Activated T-helper 17 cell treated with anti-CD3 and anti-CD28 coated beads, Interleukin-2, amount 50 U/mL, for 72 hours (primary cell): ENCODE results near the gene BABAM2. TPM values are rescaled to one million over a fixed set of nuclear protein-coding genes. Genes with fewer than 3 reads are reported as not detected.
A peak's percentile ranks its signal among the peaks of the same experiment; 100 is the strongest.

Source experiments
- ATAC-seq: fragments of 150-1000 bp; cut with Tn5 transposase; replicated peaks from 2 replicates; pipeline ENCODE4 v1.10.0; 2021; ENCODE audit warnings: mild to moderate bottlenecking, moderate library complexity
- H3K27ac Mint-ChIP-seq: one replicate; pipeline ENCODE4 v1.8.0; 2022; ENCODE audit warnings: mixed read lengths
- H3K27me3 Mint-ChIP-seq: one replicate; pipeline ENCODE4 v1.8.0; 2022; ENCODE audit warnings: mixed read lengths
- H3K36me3 Mint-ChIP-seq: one replicate; pipeline ENCODE4 v1.8.0; 2022; ENCODE audit warnings: low read depth, mild to moderate bottlenecking, mixed read lengths
- H3K4me1 Mint-ChIP-seq: one replicate; pipeline ENCODE4 v1.8.0; 2022; ENCODE audit warnings: mixed read lengths
- H3K4me3 Mint-ChIP-seq: one replicate; pipeline ENCODE4 v1.8.0; 2022; ENCODE audit warnings: mild to moderate bottlenecking, mixed read lengths
- H3K9me3 Mint-ChIP-seq: one replicate; pipeline ENCODE4 v1.8.0; 2022; ENCODE audit warnings: mixed read lengths
- total RNA-seq, 2 donors: library from RNA; stranded (reverse); gene quantifications; one replicate each; pipeline ENCODE4 v1.2.3, GENCODE V29; 2022

Gene BABAM2
- total RNA-seq, 2 donors from 2014 or later, result 87.0 to 88.6 TPM

GRCh38 chr2:28271919-28272250 is 381.4 kb downstream of the BABAM2 start:
- no peaks in the 10 kb centered on the region for H3K27me3 Mint-ChIP-seq
- H3K4me3 Mint-ChIP-seq, result peak overlapping the region; percentile 34
- peaks cover 20% of the 10 kb centered on the region for H3K36me3 Mint-ChIP-seq
- peaks cover 27% of the 10 kb centered on the region for H3K4me1 Mint-ChIP-seq
- no peak for ATAC-seq
- H3K27ac Mint-ChIP-seq, result peak overlapping the region; percentile 11
- no peaks in the 10 kb centered on the region for H3K9me3 Mint-ChIP-seq

GRCh38 chr2:28273751-28274150 is 383.2 kb downstream of the BABAM2 start:
- H3K27ac Mint-ChIP-seq, result no peak overlapping the region
- H3K27me3 Mint-ChIP-seq, result no peaks in the 10 kb centered on the region
- no peaks in the 10 kb centered on the region for H3K9me3 Mint-ChIP-seq
- H3K4me3 Mint-ChIP-seq, result peak overlapping the region; percentile 54
- H3K36me3 Mint-ChIP-seq, result peaks cover 23% of the 10 kb centered on the region
- peaks cover 31% of the 10 kb centered on the region for H3K4me1 Mint-ChIP-seq
- peak; percentile 70 for ATAC-seq

GRCh38 chr2:28274911-28275685 is 384.6 kb downstream of the BABAM2 start:
- Mint-ChIP-seq H3K27me3 (no peaks in the 10 kb centered on the region), H3K36me3 (peaks cover 25% of the 10 kb centered on the region), H3K27ac (no peak overlapping the region), H3K9me3 (no peaks in the 10 kb centered on the region), H3K4me3 (peak overlapping the region; percentile 54), H3K4me1 (peaks cover 31% of the 10 kb centered on the region)
- ATAC-seq, result peak; percentile 20

GRCh38 chr2:28276076-28276618 is 385.6 kb downstream of the BABAM2 start:
- peak overlapping the region; percentile 54 for H3K4me3 Mint-ChIP-seq
- no peaks in the 10 kb centered on the region for H3K9me3 Mint-ChIP-seq
- peaks cover 25% of the 10 kb centered on the region for H3K36me3 Mint-ChIP-seq
- peak; percentile 90 for ATAC-seq
- H3K4me1 Mint-ChIP-seq, result peaks cover 25% of the 10 kb centered on the region
- no peaks in the 10 kb centered on the region for H3K27me3 Mint-ChIP-seq
- H3K27ac Mint-ChIP-seq, result peak overlapping the region; percentile 60

- Mint-ChIP-seq H3K9me3 (no peaks in the 10 kb centered on the region), H3K27ac (peak overlapping the region; percentile 60), H3K27me3 (no peaks in the 10 kb centered on the region), H3K36me3 (peaks cover 22% of the 10 kb centered on the region), H3K4me3 (peak overlapping the region; percentile 54), H3K4me1 (peaks cover 24% of the 10 kb centered on the region)
- no peak for ATAC-seq
These were observed 386.3 kb downstream of the BABAM2 start for GRCh38 chr2:28276807-28277206.

GRCh38 chr2:28277466-28277865 is 386.9 kb downstream of the BABAM2 start:
- Mint-ChIP-seq H3K4me3 (no peak overlapping the region), H3K36me3 (peaks cover 20% of the 10 kb centered on the region), H3K27me3 (no peaks in the 10 kb centered on the region), H3K4me1 (peaks cover 23% of the 10 kb centered on the region), H3K9me3 (no peaks in the 10 kb centered on the region), H3K27ac (no peak overlapping the region)
- no peak for ATAC-seq

- Mint-ChIP-seq H3K27me3 (no peaks in the 10 kb centered on the region), H3K4me3 (no peak overlapping the region), H3K36me3 (peaks cover 20% of the 10 kb centered on the region), H3K4me1 (peaks cover 17% of the 10 kb centered on the region), H3K27ac (no peak overlapping the region), H3K9me3 (no peaks in the 10 kb centered on the region)
- ATAC-seq, result no peak
These were observed 388.8 kb downstream of the BABAM2 start for GRCh38 chr2:28279371-28279770.

- Mint-ChIP-seq H3K27ac (no peak overlapping the region), H3K4me3 (no peak overlapping the region), H3K9me3 (no peaks in the 10 kb centered on the region), H3K27me3 (no peaks in the 10 kb centered on the region), H3K36me3 (peaks cover 20% of the 10 kb centered on the region), H3K4me1 (peaks cover 12% of the 10 kb centered on the region)
- ATAC-seq, result no peak
These were observed 390.1 kb downstream of the BABAM2 start for GRCh38 chr2:28280619-28281018.

- Mint-ChIP-seq H3K4me1 (peaks cover 9% of the 10 kb centered on the region), H3K9me3 (no peaks in the 10 kb centered on the region), H3K36me3 (peaks cover 11% of the 10 kb centered on the region), H3K4me3 (no peak overlapping the region), H3K27ac (peak overlapping the region; percentile 21), H3K27me3 (no peaks in the 10 kb centered on the region)
- no peak for ATAC-seq
These were observed 391.2 kb downstream of the BABAM2 start for GRCh38 chr2:28281739-28282138.

GRCh38 chr2:28282248-28282647 is 391.7 kb downstream of the BABAM2 start:
- peak overlapping the region; percentile 21 for H3K27ac Mint-ChIP-seq
- H3K9me3 Mint-ChIP-seq, result no peaks in the 10 kb centered on the region
- peaks cover 10% of the 10 kb centered on the region for H3K36me3 Mint-ChIP-seq
- no peak overlapping the region for H3K4me3 Mint-ChIP-seq
- no peak for ATAC-seq
- peaks cover 9% of the 10 kb centered on the region for H3K4me1 Mint-ChIP-seq
- no peaks in the 10 kb centered on the region for H3K27me3 Mint-ChIP-seq

GRCh38 chr2:28282861-28283646 is 392.5 kb downstream of the BABAM2 start:
- no peak overlapping the region for H3K27ac Mint-ChIP-seq
- H3K27me3 Mint-ChIP-seq, result no peaks in the 10 kb centered on the region
- no peaks in the 10 kb centered on the region for H3K9me3 Mint-ChIP-seq
- H3K4me1 Mint-ChIP-seq, result peaks cover 13% of the 10 kb centered on the region
- no peak overlapping the region for H3K4me3 Mint-ChIP-seq
- no peak for ATAC-seq
- peaks cover 16% of the 10 kb centered on the region for H3K36me3 Mint-ChIP-seq

- H3K27me3 Mint-ChIP-seq, result no peaks in the 10 kb centered on the region
- H3K4me3 Mint-ChIP-seq, result no peak overlapping the region
- H3K9me3 Mint-ChIP-seq, result no peaks in the 10 kb centered on the region
- H3K4me1 Mint-ChIP-seq, result peaks cover 8% of the 10 kb centered on the region
- ATAC-seq, result no peak
- H3K36me3 Mint-ChIP-seq, result peaks cover 16% of the 10 kb centered on the region
- H3K27ac Mint-ChIP-seq, result peak overlapping the region; percentile 71
These were observed 393.3 kb downstream of the BABAM2 start for GRCh38 chr2:28283861-28284260.

GRCh38 chr2:28286678-28287077 is 396.1 kb downstream of the BABAM2 start:
- H3K27ac Mint-ChIP-seq, result peak overlapping the region; percentile 15
- H3K36me3 Mint-ChIP-seq, result peaks cover 17% of the 10 kb centered on the region
- H3K27me3 Mint-ChIP-seq, result no peaks in the 10 kb centered on the region
- no peak for ATAC-seq
- H3K4me1 Mint-ChIP-seq, result peaks cover 7% of the 10 kb centered on the region
- no peak overlapping the region for H3K4me3 Mint-ChIP-seq
- no peaks in the 10 kb centered on the region for H3K9me3 Mint-ChIP-seq

GRCh38 chr2:28287256-28287915 is 396.9 kb downstream of the BABAM2 start:
- no peak for ATAC-seq
- no peaks in the 10 kb centered on the region for H3K27me3 Mint-ChIP-seq
- no peak overlapping the region for H3K4me3 Mint-ChIP-seq
- H3K27ac Mint-ChIP-seq, result no peak overlapping the region
- peaks cover 4% of the 10 kb centered on the region for H3K4me1 Mint-ChIP-seq
- no peaks in the 10 kb centered on the region for H3K9me3 Mint-ChIP-seq
- H3K36me3 Mint-ChIP-seq, result peaks cover 17% of the 10 kb centered on the region
